Large intestine (tissue), 3 donors: ENCODE data around the gene PRKCD. TPM values are rescaled to one million over a fixed set of nuclear protein-coding genes. Genes with fewer than 3 reads are reported as not detected.

ENCODE experiments used
- DNase-seq, 2 donors: peaks; one replicate each; pipeline versions ENCODE4 v3.0.0 to v3.0.0-alpha.2; 2013
- H3K27ac ChIP-seq: one replicate; pipeline ENCODE4 v1.5.1; 2013; ENCODE audit warnings: low read length
- H3K27me3 ChIP-seq: 2 replicates; pipeline ENCODE4 v1.6.1; 2013; ENCODE audit warnings: low read length; ENCODE audit not compliant: control insufficient read depth, insufficient read depth
- H3K36me3 ChIP-seq: 2 replicates; pipeline ENCODE4 v1.6.1; 2013; ENCODE audit warnings: low read length; ENCODE audit not compliant: control insufficient read depth, insufficient read depth
- H3K4me1 ChIP-seq: one replicate; pipeline ENCODE4 v1.6.1; 2013; ENCODE audit warnings: low read length; ENCODE audit not compliant: control insufficient read depth, insufficient read depth
- H3K4me3 ChIP-seq: one replicate; pipeline ENCODE4 v1.5.1; 2013; ENCODE audit warnings: low read length
- H3K9me3 ChIP-seq: one replicate; pipeline ENCODE4 v1.6.1; 2013; ENCODE audit warnings: mild to moderate bottlenecking, low read depth, low read length, moderate library complexity; ENCODE audit not compliant: control insufficient read depth
- whole genome bisulfite sequencing: methylation state at CpG from one replicate; pipeline ENCODE4 v1.1.5; 2013; ENCODE audit warnings: low lambda C conversion rate; ENCODE audit not compliant: insufficient coverage; 5-methylcytosine and 5-hydroxymethylcytosine counted together
- polyA plus RNA-seq: library from polyadenylated mRNA; unstranded; fragments of 120-200 nt; gene quantifications from one replicate; pipeline ENCODE4 v1.2.1, GENCODE V29; 2013

The PRKCD gene
- polyA plus RNA-seq, 1 donor = 37.0 TPM

GRCh38 chr3:53199834-53200233, 38.8 kb downstream of the PRKCD start:
- no peak overlapping the region for H3K4me3 ChIP-seq
- no peaks in the 10 kb centered on the region for H3K27me3 ChIP-seq
- no peak overlapping the region for H3K27ac ChIP-seq
- WGBS = 93% methylated on average over 2 of the region's 3 CpGs
- H3K36me3 ChIP-seq = no peaks in the 10 kb centered on the region
- DNase-seq = no peak
- peaks cover 5% of the 10 kb centered on the region for H3K4me1 ChIP-seq
- H3K9me3 ChIP-seq = no peaks in the 10 kb centered on the region

DNA sequence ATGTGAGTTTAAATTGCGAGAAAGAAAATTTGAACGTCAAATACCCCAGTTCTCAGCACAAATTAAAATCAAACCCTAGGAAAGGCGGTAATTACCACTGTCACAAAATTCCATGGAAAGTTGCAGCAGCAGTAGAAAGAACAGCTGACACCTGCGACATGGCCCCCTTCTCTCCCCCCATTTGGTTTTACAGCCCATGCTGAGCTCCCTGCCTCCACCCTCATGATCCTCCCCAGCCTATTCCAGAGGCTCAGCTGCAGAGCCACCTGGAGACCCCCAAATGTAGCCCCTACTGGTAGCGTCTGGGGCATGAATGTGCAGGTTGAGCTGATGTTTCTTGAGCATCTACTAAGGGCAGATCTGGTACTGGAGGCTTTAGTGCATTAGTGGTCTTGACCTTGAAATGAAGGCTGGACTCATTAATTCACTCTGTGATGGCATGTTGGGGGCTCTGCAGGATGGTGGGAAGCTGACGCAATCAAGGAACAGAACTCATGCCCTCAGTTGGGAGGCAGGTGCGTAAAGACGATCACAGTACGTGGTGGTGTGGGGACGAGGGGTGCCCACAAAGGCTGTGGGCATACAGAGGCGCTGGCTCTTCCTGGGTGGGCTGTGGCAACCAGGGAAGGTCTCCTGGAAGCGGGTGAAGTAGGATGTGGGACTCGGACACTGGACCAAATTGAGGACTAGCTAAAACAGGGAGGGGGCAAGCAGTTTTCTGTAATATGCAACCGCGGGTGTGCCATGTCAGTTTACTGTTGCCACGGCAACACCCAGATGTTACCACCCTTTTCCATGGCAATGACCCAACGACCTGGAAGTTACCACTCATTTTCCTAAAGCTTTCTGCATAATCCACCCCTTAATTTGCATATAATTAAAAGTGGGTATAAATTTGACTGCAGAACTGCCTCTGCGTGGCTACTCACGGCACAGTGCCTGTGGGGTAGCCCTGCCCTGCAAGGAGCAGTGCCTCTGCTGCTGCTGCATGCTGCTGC, 39.8 kb downstream of the PRKCD start:
- Histone ChIP-seq H3K27me3 (no peaks in the 10 kb centered on the region), H3K4me3 (no peak overlapping the region), H3K36me3 (no peaks in the 10 kb centered on the region), H3K9me3 (no peaks in the 10 kb centered on the region), H3K27ac (no peak overlapping the region), H3K4me1 (peaks cover 5% of the 10 kb centered on the region)
- WGBS = 100% methylated on average over 4 of the region's 19 CpGs
- no peak for DNase-seq

GRCh38 chr3:53202331-53203015, 41.5 kb downstream of the PRKCD start:
- Histone ChIP-seq H3K27me3 (no peaks in the 10 kb centered on the region), H3K27ac (no peak overlapping the region), H3K4me3 (no peak overlapping the region), H3K4me1 (no peaks in the 10 kb centered on the region), H3K36me3 (no peaks in the 10 kb centered on the region), H3K9me3 (no peaks in the 10 kb centered on the region)
- no CpG with 5 or more reads among the region's 14 CpGs for WGBS
- no peak for DNase-seq

- 100% methylated on average over 4 of the region's 9 CpGs for WGBS
- Histone ChIP-seq H3K27me3 (no peaks in the 10 kb centered on the region), H3K4me1 (no peaks in the 10 kb centered on the region), H3K27ac (no peak overlapping the region), H3K4me3 (no peak overlapping the region), H3K36me3 (no peaks in the 10 kb centered on the region), H3K9me3 (peaks cover 7% of the 10 kb centered on the region)
- DNase-seq = no peak
These were observed 51.0 kb downstream of the PRKCD start for GRCh38 chr3:53211706-53212702.

- no peak for DNase-seq
- Histone ChIP-seq H3K4me1 (no peaks in the 10 kb centered on the region), H3K9me3 (peaks cover 7% of the 10 kb centered on the region), H3K36me3 (no peaks in the 10 kb centered on the region), H3K27me3 (no peaks in the 10 kb centered on the region), H3K4me3 (no peak overlapping the region), H3K27ac (no peak overlapping the region)
- WGBS = no CpG with 5 or more reads among the region's 7 CpGs
These were observed 52.3 kb downstream of the PRKCD start for GRCh38 chr3:53213276-53213675.

DNA sequence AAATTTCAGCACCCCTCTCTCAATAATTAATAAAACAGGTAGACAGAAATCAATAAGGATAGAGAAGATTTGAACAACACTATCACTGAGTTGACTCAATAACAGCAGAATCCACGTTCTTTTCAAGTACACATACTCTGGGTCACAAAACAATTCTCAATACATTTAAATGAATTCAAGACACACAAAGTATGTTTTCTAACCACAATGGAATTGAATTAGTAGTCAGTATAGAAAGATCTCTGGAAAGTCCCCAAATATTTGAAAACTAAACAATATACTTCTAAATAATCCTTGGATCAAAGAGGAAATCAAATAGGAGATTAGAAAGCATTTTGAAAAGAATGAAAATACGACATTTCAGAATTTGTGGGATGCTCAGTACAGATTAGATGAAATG, 54.8 kb downstream of the PRKCD start:
- DNase-seq = no peak
- no peak overlapping the region for H3K4me3 ChIP-seq
- no peaks in the 10 kb centered on the region for H3K4me1 ChIP-seq
- H3K36me3 ChIP-seq = no peaks in the 10 kb centered on the region
- 100% methylated on average over 1 of the region's 2 CpGs for WGBS
- no peaks in the 10 kb centered on the region for H3K9me3 ChIP-seq
- H3K27ac ChIP-seq = no peak overlapping the region
- no peaks in the 10 kb centered on the region for H3K27me3 ChIP-seq

- DNase-seq = no peak
- WGBS = no CpG with 5 or more reads among the region's 3 CpGs
These were observed 55.7 kb downstream of the PRKCD start for GRCh38 chr3:53216723-53217122.

GRCh38 chr3:53217175-53217574, 56.2 kb downstream of the PRKCD start:
- WGBS = no CpG with 5 or more reads among the region's 2 CpGs

More at GRCh38 chr3:53216723-53217122, 55.7 kb downstream of the PRKCD start:
- Histone ChIP-seq H3K27me3 (no peaks in the 10 kb centered on the region), H3K4me1 (no peaks in the 10 kb centered on the region), H3K36me3 (no peaks in the 10 kb centered on the region), H3K27ac (no peak overlapping the region), H3K9me3 (no peaks in the 10 kb centered on the region), H3K4me3 (no peak overlapping the region)

DNA sequence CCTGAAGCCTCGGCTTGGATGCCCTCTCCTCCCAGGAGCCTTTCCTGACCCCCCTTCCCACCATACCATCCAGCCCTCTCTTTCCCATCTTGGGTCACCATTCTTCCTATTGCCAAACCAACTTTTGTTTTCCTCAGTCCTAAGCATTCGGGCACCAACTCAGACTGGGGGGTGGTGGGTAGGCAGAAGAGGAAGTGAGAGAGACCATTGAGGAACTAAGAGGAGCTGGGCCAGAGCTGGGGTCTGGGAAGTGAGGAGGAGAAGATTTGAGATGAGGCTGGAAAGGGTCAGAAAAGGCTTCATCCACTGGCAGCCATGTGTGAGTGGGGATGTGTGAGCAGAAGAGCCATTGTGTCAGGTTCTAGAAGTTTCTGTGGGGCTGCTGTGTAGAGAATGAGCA, 57.1 kb downstream of the PRKCD start:
- WGBS = no CpG with 5 or more reads among the region's 2 CpGs
- no peak for DNase-seq

More at GRCh38 chr3:53217175-53217574, 56.2 kb downstream of the PRKCD start:
- H3K27me3 ChIP-seq = no peaks in the 10 kb centered on the region
- no peak overlapping the region for H3K27ac ChIP-seq
- no peaks in the 10 kb centered on the region for H3K9me3 ChIP-seq
- DNase-seq = no peak
- H3K4me1 ChIP-seq = no peaks in the 10 kb centered on the region
- no peak overlapping the region for H3K4me3 ChIP-seq
- no peaks in the 10 kb centered on the region for H3K36me3 ChIP-seq

More for the DNA sequence above, 57.1 kb downstream of the PRKCD start:
- Histone ChIP-seq H3K4me1 (no peaks in the 10 kb centered on the region), H3K9me3 (no peaks in the 10 kb centered on the region), H3K27ac (no peak overlapping the region), H3K27me3 (no peaks in the 10 kb centered on the region), H3K4me3 (no peak overlapping the region), H3K36me3 (no peaks in the 10 kb centered on the region)
